Panc1 (cell line): ENCODE measurements around the gene AP1B1. TPM values are rescaled to one million over a fixed set of nuclear protein-coding genes. Genes with fewer than 3 reads are reported as not detected.

Experiments used
- ATAC-seq: fragments of 200-7000 bp; cut with Tn5 transposase; 2 replicates; pipeline ENCODE4 v1.9.1; 2020; ENCODE audit warnings: mild to moderate bottlenecking, moderate library complexity
- BruUV-seq: library from RNA; stranded (reverse); fragments of 400-500 nt; replicated peaks from 2 replicates; lab custom pipeline; 2021; lab: Mats Ljungman, UMichigan
- CTCF ChIA-PET: fragments of 300-600 bp; sonication (Branson Sonifier 250); formaldehyde crosslinking; loops from one replicate; lab custom pipeline; 2022; ENCODE audit warnings: antibody characterized with exemption; lab: Charles Lee
- POLR2A ChIA-PET: fragments of 300-600 bp; sonication (Branson Sonifier 250); formaldehyde crosslinking; loops from one replicate; lab custom pipeline; 2022; ENCODE audit warnings: antibody characterized with exemption; lab: Charles Lee
- DNase-seq: peaks from one replicate; pipeline ENCODE4 v3.0.0-alpha.2; 2010; ENCODE audit warnings: low read depth, low spot score
- H3K27ac ChIP-seq: 2 replicates; pipeline ENCODE4 v1.5.1; 2011; ENCODE audit warnings: mild to moderate bottlenecking, low read length, inconsistent platforms
- H3K27me3 ChIP-seq: fragments of 200-500 bp; sonication (Bioruptor generic); 2 replicates; pipeline ENCODE4 v1.6.0; 2014; ENCODE audit warnings: low read length, inconsistent platforms; ENCODE audit not compliant: control insufficient read depth, insufficient read depth
- H3K36me3 ChIP-seq: fragments of 200-500 bp; sonication (Bioruptor generic); 2 replicates; pipeline ENCODE4 v1.5.1; 2014; ENCODE audit warnings: inconsistent platforms, mild to moderate bottlenecking, low read length, moderate library complexity; ENCODE audit not compliant: control insufficient read depth, insufficient read depth
- H3K4me1 ChIP-seq: 2 replicates; pipeline ENCODE4 v1.5.1; 2011; ENCODE audit warnings: inconsistent platforms, mild to moderate bottlenecking, low read length, moderate library complexity; ENCODE audit not compliant: control insufficient read depth, insufficient read depth
- H3K4me3 ChIP-seq, 2 experiments: 2 replicates each; pipeline ENCODE4 v1.5.1; 2011 to 2012; ENCODE audit warnings: low read depth in 2 of 2, low read length in 2 of 2, mild to moderate bottlenecking in 2 of 2, inconsistent platforms in 1 of 2, moderate library complexity in 1 of 2
- H3K9me3 ChIP-seq: fragments of 200-500 bp; sonication (Bioruptor generic); 2 replicates; pipeline ENCODE4 v1.5.1; 2014; ENCODE audit warnings: low read depth, mild to moderate bottlenecking, inconsistent platforms, low read length, moderate library complexity; ENCODE audit not compliant: control insufficient read depth, insufficient read depth
- CTCF ChIP-seq: fragments of 450-650 bp; IDR thresholded peaks from 2 replicates; pipeline ENCODE4 v1.5.1; 2017; ENCODE audit warnings: mild to moderate bottlenecking
- POLR2AphosphoS5 ChIP-seq: IDR thresholded peaks from 2 replicates; pipeline ENCODE4 v1.6.1; 2012; ENCODE audit warnings: mild to moderate bottlenecking, low read depth, low read length, moderate library complexity
- REST ChIP-seq, 2 experiments: IDR thresholded peaks; 2 replicates each; pipeline ENCODE4 v1.6.1; 2011 to 2012; ENCODE audit warnings: low read depth in 2 of 2, control low read depth in 1 of 2, low read length in 1 of 2, mild to moderate bottlenecking in 1 of 2, moderate library complexity in 1 of 2; ENCODE audit not compliant: insufficient read depth in 1 of 2
- SIN3A ChIP-seq: IDR thresholded peaks from 2 replicates; pipeline ENCODE4 v1.6.1; 2012; ENCODE audit warnings: low read depth, mild to moderate bottlenecking, low read length, moderate library complexity, borderline replicate concordance; ENCODE audit not compliant: insufficient read depth
- TCF7L2 ChIP-seq: IDR thresholded peaks from 2 replicates; pipeline ENCODE4 v1.6.1; 2011; ENCODE audit warnings: mild to moderate bottlenecking, low read depth, low read length, inconsistent platforms
- in situ Hi-C: cut with HindIII; loops from 2 replicates; pipeline ENCODE4 v1.10.0; 2016; ENCODE audit warnings: low sequenced_read_pairs, low pct_unique_long_range_greater_than_20kb
- intact Hi-C: fragments of 100-400 bp; cut with micrococcal nuclease; formaldehyde crosslinking; loops from one replicate; pipeline ENCODE4 v1.10.0; 2022; ENCODE audit not compliant: unreplicated experiment
- total RNA-seq: library from RNA; stranded (reverse); gene quantifications from one replicate; pipeline ENCODE4 v1.2.1, GENCODE V29; 2021; ENCODE audit not compliant: unreplicated experiment

AP1B1 gene
- total RNA-seq, 1 experiment from 2014 or later: 48.6 TPM

- CTCF ChIA-PET: no interaction called here
- no peaks in the 10 kb centered on the region for H3K36me3 ChIP-seq
Observed at GRCh38 chr22:29331658-29332300, 56.6 kb downstream of the AP1B1 start.

GRCh38 chr22:29331213-29331612 lies 57.2 kb downstream of the AP1B1 start:
- ChIA-PET POLR2A (interaction anchor here (0.6 kb wide), 1 partner anchor 371 kb away, joined by 3 read pairs; no protein-coding TSS in a partner anchor), CTCF (no interaction called here)
- H3K36me3 ChIP-seq: no peaks in the 10 kb centered on the region
- no peaks in the 10 kb centered on the region for H3K4me1 ChIP-seq
- intact Hi-C loops: no loop called here
- no peak overlapping the region for H3K27ac ChIP-seq
- TF ChIP-seq TCF7L2 (no peak), SIN3A (no peak), CTCF (no peak), REST (IDR thresholded peaks at IDR 0.05; ENCODE audit: insufficient read depth in 1 of 2, low read depth in 2 of 2, low read length in 1 of 2) (no peak), POLR2AphosphoS5 (no peak)
- no peaks in the 10 kb centered on the region for H3K27me3 ChIP-seq
- ATAC-seq: no peak
- no peak overlapping the region for H3K4me3 ChIP-seq
- no peak for DNase-seq
- no TSS peak for BruUV-seq
- in situ Hi-C loops: no loop called here
- no peaks in the 10 kb centered on the region for H3K9me3 ChIP-seq

More at GRCh38 chr22:29331658-29332300, 56.6 kb downstream of the AP1B1 start:
- no TSS peak for BruUV-seq
- ATAC-seq (no peak), DNase-seq (no peak)
- Histone ChIP-seq H3K9me3 (no peaks in the 10 kb centered on the region), H3K4me3 (no peak overlapping the region), H3K27ac (no peak overlapping the region), H3K27me3 (no peaks in the 10 kb centered on the region), H3K4me1 (no peaks in the 10 kb centered on the region)
- intact Hi-C loops: no loop called here
- in situ Hi-C loops: no loop called here
- TF ChIP-seq CTCF: no peak
- no peak for TF ChIP-seq TCF7L2
- no peak for TF ChIP-seq POLR2AphosphoS5
- no peak for TF ChIP-seq SIN3A
- POLR2A ChIA-PET: no interaction called here
